Trophoblast cell (in vitro differentiated cells and primary cell): ENCODE data around the gene SMIM3.

Source experiments
- DNase-seq, 2 donors: peaks; one replicate each; pipeline ENCODE4 v3.0.0-alpha.2; 2016
- H2AFZ ChIP-seq: 2 replicates; pipeline ENCODE4 v1.6.1; 2013; ENCODE audit warnings: low read length, moderate library complexity, mild to moderate bottlenecking; ENCODE audit not compliant: insufficient read depth, poor library complexity
- H2AK5ac ChIP-seq: 2 replicates; pipeline ENCODE4 v1.6.1; 2013; ENCODE audit warnings: mild to moderate bottlenecking, low read length
- H2BK120ac ChIP-seq: 2 replicates; pipeline ENCODE4 v1.6.1; 2013; ENCODE audit warnings: low read length, mild to moderate bottlenecking, moderate library complexity; ENCODE audit not compliant: insufficient read depth, poor library complexity
- H2BK12ac ChIP-seq: 2 replicates; pipeline ENCODE4 v1.6.1; 2013; ENCODE audit warnings: mild to moderate bottlenecking, low read length, moderate library complexity
- H2BK5ac ChIP-seq: 2 replicates; pipeline ENCODE4 v1.6.1; 2013; ENCODE audit warnings: low read length, low read depth, moderate library complexity, mild to moderate bottlenecking; ENCODE audit not compliant: poor library complexity
- H3K14ac ChIP-seq: 2 replicates; pipeline ENCODE4 v1.6.1; 2013; ENCODE audit warnings: mild to moderate bottlenecking, low read length
- H3K18ac ChIP-seq: 2 replicates; pipeline ENCODE4 v1.6.1; 2013; ENCODE audit warnings: mild to moderate bottlenecking, low read length
- H3K23ac ChIP-seq: 2 replicates; pipeline ENCODE4 v1.6.1; 2013; ENCODE audit warnings: low read length
- H3K27ac ChIP-seq: 2 replicates; pipeline ENCODE4 v1.5.1; 2013; ENCODE audit warnings: low read depth, mild to moderate bottlenecking, inconsistent platforms, low read length, moderate library complexity
- H3K27me3 ChIP-seq: 2 replicates; pipeline ENCODE4 v1.6.1; 2013; ENCODE audit warnings: inconsistent platforms, mild to moderate bottlenecking, low read length, moderate library complexity; ENCODE audit not compliant: insufficient read depth
- H3K36me3 ChIP-seq, 2 experiments: 1 replicate in 1 of 2; 2 replicates in 1 of 2; pipeline ENCODE4 v1.6.1; 2013; ENCODE audit warnings: low read length in 2 of 2, mild to moderate bottlenecking in 2 of 2, moderate library complexity in 1 of 2; ENCODE audit not compliant: insufficient read depth in 2 of 2, control insufficient read depth in 1 of 2
- H3K4ac ChIP-seq: 2 replicates; pipeline ENCODE4 v1.6.1; 2013; ENCODE audit warnings: low read depth, mild to moderate bottlenecking, low read length, moderate library complexity
- H3K4me1 ChIP-seq, 2 experiments: 1 replicate in 1 of 2; 2 replicates in 1 of 2; pipeline ENCODE4 v1.6.1; 2013; ENCODE audit warnings: low read length in 2 of 2, mild to moderate bottlenecking in 2 of 2, moderate library complexity in 1 of 2; ENCODE audit not compliant: insufficient read depth in 2 of 2, control insufficient read depth in 1 of 2
- H3K4me2 ChIP-seq: 2 replicates; pipeline ENCODE4 v1.6.1; 2013; ENCODE audit warnings: inconsistent platforms, mild to moderate bottlenecking, low read length, moderate library complexity
- H3K4me3 ChIP-seq: 2 replicates; pipeline ENCODE4 v1.5.1; 2013; ENCODE audit warnings: mild to moderate bottlenecking, low read depth, low read length, inconsistent platforms
- H3K79me1 ChIP-seq: one replicate; pipeline ENCODE4 v1.6.1; 2013; ENCODE audit warnings: low read length
- H3K79me2 ChIP-seq: 2 replicates; pipeline ENCODE4 v1.6.1; 2013; ENCODE audit warnings: low read length, mild to moderate bottlenecking; ENCODE audit not compliant: control insufficient read depth, insufficient read depth, poor library complexity
- H3K9ac ChIP-seq: 2 replicates; pipeline ENCODE4 v1.6.1; 2013; ENCODE audit warnings: mild to moderate bottlenecking, low read length
- H3K9me3 ChIP-seq: 2 replicates; pipeline ENCODE4 v1.6.1; 2013; ENCODE audit warnings: low read depth, mild to moderate bottlenecking, control low read depth, inconsistent platforms, low read length; ENCODE audit not compliant: insufficient read depth
- H4K12ac ChIP-seq: 2 replicates; pipeline ENCODE4 v1.6.1; 2013; ENCODE audit warnings: low read depth, mild to moderate bottlenecking, low read length, moderate library complexity
- H4K8ac ChIP-seq: 2 replicates; pipeline ENCODE4 v1.6.1; 2013; ENCODE audit warnings: low read depth, mild to moderate bottlenecking, low read length, moderate library complexity
- H4K91ac ChIP-seq: one replicate; pipeline ENCODE4 v1.6.1; 2013; ENCODE audit warnings: low read depth, mild to moderate bottlenecking, low read length, moderate library complexity
- WGBS: extraction: QIAGEN DNeasy Blood & Tissue Kit; methylation state at CpG from one replicate; pipeline ENCODE4 v1.1.7; 2013; ENCODE audit warnings: missing lambda C conversion rate; ENCODE audit not compliant: insufficient read length, insufficient coverage; ENCODE audit errors: extremely low coverage; 5-methylcytosine and 5-hydroxymethylcytosine counted together

SMIM3 gene

GRCh38 chr5:150765799-150766169 is 12.8 kb upstream of the SMIM3 start:
- no peak overlapping the region for H3K23ac ChIP-seq
- H3K4me2 ChIP-seq = no peak overlapping the region
- no peaks in the 10 kb centered on the region for H3K79me1 ChIP-seq
- H2AFZ ChIP-seq = no peak overlapping the region
- no peak overlapping the region for H4K12ac ChIP-seq
- no peak overlapping the region for H3K27ac ChIP-seq
- no peak overlapping the region for H3K4me3 ChIP-seq
- H2BK5ac ChIP-seq = no peak overlapping the region
- no peak overlapping the region for H2BK120ac ChIP-seq
- no peak overlapping the region for H2BK12ac ChIP-seq
- H3K79me2 ChIP-seq = no peaks in the 10 kb centered on the region
- no CpG with 5 or more reads among the region's 1 CpG for WGBS
- H3K27me3 ChIP-seq = no peaks in the 10 kb centered on the region
- H2AK5ac ChIP-seq = no peak overlapping the region
- H3K9ac ChIP-seq = no peak overlapping the region
- no peaks in the 10 kb centered on the region for H3K9me3 ChIP-seq
- no peaks in the 10 kb centered on the region for H3K4me1 ChIP-seq
- no peak overlapping the region for H4K8ac ChIP-seq
- H3K4ac ChIP-seq = no peak overlapping the region
- H3K18ac ChIP-seq = no peak overlapping the region
- no peak for DNase-seq
- no peaks in the 10 kb centered on the region for H3K36me3 ChIP-seq
- H3K14ac ChIP-seq = no peak overlapping the region
- no peak overlapping the region for H4K91ac ChIP-seq

GRCh38 chr5:150766251-150766650 is 12.3 kb upstream of the SMIM3 start:
- Histone ChIP-seq H2BK12ac (no peak overlapping the region), H2BK5ac (no peak overlapping the region), H2BK120ac (no peak overlapping the region), H2AK5ac (no peak overlapping the region), H3K18ac (no peak overlapping the region), H3K36me3 (no peaks in the 10 kb centered on the region), H3K4me2 (no peak overlapping the region), H3K14ac (no peak overlapping the region), H4K8ac (no peak overlapping the region), H3K4me3 (no peak overlapping the region), H3K79me2 (no peaks in the 10 kb centered on the region), H3K27ac (no peak overlapping the region), H3K9me3 (no peaks in the 10 kb centered on the region), H3K4ac (no peak overlapping the region), H3K79me1 (no peaks in the 10 kb centered on the region), H4K91ac (no peak overlapping the region), H2AFZ (no peak overlapping the region), H3K4me1 (no peaks in the 10 kb centered on the region), H3K9ac (no peak overlapping the region), H3K27me3 (no peaks in the 10 kb centered on the region), H4K12ac (no peak overlapping the region), H3K23ac (no peak overlapping the region)
- no peak for DNase-seq
- WGBS = no CpG with 5 or more reads among the region's 2 CpGs

DNA sequence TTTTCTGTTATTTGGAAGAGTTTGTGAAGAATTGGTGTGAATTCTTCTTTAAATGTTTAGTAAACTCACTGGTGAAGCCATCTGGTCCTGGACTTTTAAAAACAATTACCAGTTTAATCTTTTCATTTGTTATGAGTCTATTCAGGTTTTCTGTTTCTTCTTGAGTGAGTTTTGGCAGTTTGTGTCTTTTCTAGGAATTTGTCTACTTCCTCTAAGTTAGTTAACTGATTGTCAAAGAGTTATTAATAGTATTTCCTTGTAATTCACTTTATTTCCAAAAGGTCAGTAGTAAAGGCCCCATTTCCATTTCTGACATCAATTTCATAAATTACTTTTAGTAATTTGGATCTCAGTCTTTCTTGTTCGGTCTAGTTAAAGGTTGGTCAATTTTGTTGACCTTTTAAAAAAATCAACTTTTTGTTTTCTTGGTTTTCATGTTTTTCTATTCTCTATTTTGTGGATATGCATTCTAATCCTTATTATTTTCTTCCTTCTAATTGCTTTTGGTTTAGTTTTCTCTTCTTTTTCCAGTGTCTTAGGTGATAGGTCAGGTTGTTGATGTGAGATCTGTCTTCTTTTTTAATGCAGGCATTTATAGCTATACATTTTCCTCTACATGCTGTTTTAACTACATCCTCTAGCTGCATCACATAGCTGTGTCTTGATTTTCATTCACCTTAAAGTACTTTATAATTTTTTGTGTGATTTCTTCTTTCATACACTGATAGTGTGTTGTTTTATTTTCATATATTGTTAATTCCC is 7.3 kb upstream of the SMIM3 start:
- Histone ChIP-seq H2AFZ (no peak overlapping the region), H2BK5ac (no peak overlapping the region), H3K9me3 (no peaks in the 10 kb centered on the region), H4K8ac (no peak overlapping the region), H3K27ac (no peak overlapping the region), H3K4ac (no peak overlapping the region), H3K79me2 (no peaks in the 10 kb centered on the region), H3K4me3 (no peak overlapping the region), H3K4me2 (no peak overlapping the region), H3K27me3 (no peaks in the 10 kb centered on the region), H4K91ac (no peak overlapping the region), H2AK5ac (no peak overlapping the region), H3K18ac (no peak overlapping the region), H2BK120ac (no peak overlapping the region), H3K4me1 (no peaks in the 10 kb centered on the region), H3K36me3 (no peaks in the 10 kb centered on the region), H3K23ac (no peak overlapping the region), H3K79me1 (no peaks in the 10 kb centered on the region), H3K9ac (no peak overlapping the region), H4K12ac (no peak overlapping the region), H2BK12ac (no peak overlapping the region), H3K14ac (no peak overlapping the region)
- DNase-seq = no peak
- no CpG with 5 or more reads among the region's 1 CpG for WGBS

GRCh38 chr5:150774145-150774544 is 4.4 kb upstream of the SMIM3 start:
- Histone ChIP-seq H2BK120ac (no peak overlapping the region), H2BK12ac (no peak overlapping the region), H4K91ac (no peak overlapping the region), H3K4me3 (no peak overlapping the region), H3K9me3 (no peaks in the 10 kb centered on the region), H3K14ac (no peak overlapping the region), H3K36me3 (no peaks in the 10 kb centered on the region), H3K4me1 (peaks cover 0 to 5% of the 10 kb centered on the region in 2 experiments), H4K12ac (no peak overlapping the region), H2BK5ac (no peak overlapping the region), H2AK5ac (no peak overlapping the region), H3K4ac (no peak overlapping the region), H3K79me2 (no peaks in the 10 kb centered on the region), H3K9ac (no peak overlapping the region), H2AFZ (no peak overlapping the region), H3K23ac (peak overlapping the region; percentile 56), H3K27ac (no peak overlapping the region), H4K8ac (no peak overlapping the region), H3K4me2 (no peak overlapping the region), H3K18ac (no peak overlapping the region), H3K27me3 (no peaks in the 10 kb centered on the region), H3K79me1 (peaks cover 5% of the 10 kb centered on the region)
- no peak for DNase-seq
- WGBS = no CpG with 5 or more reads among the region's 1 CpG
